HG02623 (cell line): Measurements from ENCODE around the gene RARB.

Source experiments
- ATAC-seq: cut with Tn5 transposase; IDR thresholded peaks from one replicate; pipeline ENCODE4 v1.9.1; 2021; ENCODE audit warnings: moderate library complexity; ENCODE audit not compliant: unreplicated experiment

Gene RARB

DNA sequence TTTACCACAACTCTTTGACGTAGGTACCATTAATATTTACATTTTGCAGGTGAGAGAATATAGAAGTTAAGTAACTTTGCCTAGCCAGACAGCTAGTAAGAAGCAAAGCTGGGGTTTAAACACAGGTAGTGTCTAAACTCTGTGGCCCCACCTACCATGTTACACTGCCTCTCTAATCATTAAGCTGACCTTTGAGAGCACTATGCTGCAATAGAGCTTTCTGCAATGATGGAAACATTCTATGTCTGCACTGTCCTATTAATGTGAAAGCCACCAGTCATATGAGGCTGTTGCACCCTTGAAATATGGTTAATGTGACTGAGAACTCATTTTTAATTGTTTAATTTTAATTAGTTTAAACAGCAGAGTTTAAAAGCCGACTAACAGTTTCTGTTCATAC lies 6.3 kb upstream of the RARB start:
- no peak for ATAC-seq

DNA sequence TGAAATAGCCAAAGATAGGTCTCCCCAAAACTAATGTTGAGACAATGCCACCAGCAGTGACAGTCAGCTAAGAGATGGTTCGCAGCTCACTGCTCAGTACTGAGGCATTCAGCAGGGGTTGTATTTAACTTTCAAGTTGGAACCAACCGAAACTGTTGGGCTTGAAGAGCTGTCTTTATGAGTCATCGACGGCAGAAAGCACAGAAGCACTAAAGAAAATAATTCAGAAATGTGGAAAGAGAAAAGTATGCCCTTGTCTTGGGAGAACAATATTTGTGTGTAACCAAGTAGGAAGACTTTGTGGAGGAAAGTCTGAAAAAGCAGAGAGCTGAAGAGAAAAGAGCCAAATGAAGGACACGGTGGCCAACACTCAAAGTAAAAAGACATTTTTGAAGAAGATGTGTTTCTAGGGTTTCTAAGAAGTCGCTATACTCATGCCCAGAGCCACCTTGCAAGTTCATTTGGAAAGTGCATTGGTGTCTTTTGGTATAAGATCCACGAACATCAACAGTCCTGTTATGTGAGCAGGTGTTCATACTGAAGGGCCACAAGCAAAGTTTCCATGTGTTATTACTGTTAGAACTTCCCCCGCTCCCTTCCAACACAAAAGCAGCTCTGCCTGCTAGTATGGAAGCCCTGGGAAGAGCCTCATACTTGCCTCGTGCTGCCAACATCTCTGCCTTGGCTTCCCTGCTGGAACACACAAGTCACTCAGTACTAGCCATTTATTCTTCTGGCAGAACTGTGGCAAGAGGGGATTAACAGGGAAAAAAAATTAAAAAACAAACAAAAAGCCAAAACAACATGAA lies 4.1 kb upstream of the RARB start:
- no peak for ATAC-seq

DNA sequence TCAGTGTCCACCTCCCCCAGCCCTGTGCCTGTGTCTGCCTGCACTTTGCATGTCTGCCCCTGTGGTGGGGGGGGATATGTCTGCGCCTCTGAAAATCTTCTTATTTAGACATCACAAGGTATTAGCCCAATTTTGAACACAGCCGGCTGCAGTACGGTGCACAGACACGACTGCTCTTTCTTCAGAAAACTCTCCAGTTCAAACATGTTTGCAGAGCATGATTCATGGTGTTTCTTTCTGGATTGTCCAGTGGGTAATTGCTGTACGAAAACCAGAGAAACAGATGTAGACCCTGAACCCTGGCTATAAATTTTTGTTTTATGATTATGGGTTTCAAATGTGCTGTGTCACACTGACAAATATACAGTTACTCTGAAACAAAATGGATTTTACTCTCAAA lies 3.4 kb upstream of the RARB start:
- ATAC-seq, result no peak

GRCh38 chr3:25426408-25426807 lies 1.7 kb upstream of the RARB start:
- ATAC-seq, result no peak

- no peak for ATAC-seq
Measured at GRCh38 chr3:25427155-25427554, 908 bp upstream of the RARB start.

DNA sequence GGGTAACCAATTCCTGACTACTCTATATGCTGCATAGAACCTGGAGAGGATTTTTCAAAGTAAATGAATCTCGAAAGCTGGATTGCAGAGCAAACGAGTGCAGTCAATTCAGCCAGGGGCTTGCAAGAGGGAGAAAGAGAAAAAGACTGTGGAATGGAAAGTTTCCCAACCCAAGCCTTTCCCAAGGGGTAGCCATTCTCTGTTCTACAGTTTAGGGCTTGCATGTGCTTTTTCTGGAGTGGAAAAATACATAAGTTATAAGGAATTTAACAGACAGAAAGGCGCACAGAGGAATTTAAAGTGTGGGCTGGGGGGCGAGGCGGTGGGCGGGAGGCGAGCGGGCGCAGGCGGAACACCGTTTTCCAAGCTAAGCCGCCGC lies 511 bp upstream of the RARB start:
- no peak for ATAC-seq

GRCh38 chr3:25428789-25429335 lies 799 bp downstream of the RARB start:
- no peak for ATAC-seq

DNA sequence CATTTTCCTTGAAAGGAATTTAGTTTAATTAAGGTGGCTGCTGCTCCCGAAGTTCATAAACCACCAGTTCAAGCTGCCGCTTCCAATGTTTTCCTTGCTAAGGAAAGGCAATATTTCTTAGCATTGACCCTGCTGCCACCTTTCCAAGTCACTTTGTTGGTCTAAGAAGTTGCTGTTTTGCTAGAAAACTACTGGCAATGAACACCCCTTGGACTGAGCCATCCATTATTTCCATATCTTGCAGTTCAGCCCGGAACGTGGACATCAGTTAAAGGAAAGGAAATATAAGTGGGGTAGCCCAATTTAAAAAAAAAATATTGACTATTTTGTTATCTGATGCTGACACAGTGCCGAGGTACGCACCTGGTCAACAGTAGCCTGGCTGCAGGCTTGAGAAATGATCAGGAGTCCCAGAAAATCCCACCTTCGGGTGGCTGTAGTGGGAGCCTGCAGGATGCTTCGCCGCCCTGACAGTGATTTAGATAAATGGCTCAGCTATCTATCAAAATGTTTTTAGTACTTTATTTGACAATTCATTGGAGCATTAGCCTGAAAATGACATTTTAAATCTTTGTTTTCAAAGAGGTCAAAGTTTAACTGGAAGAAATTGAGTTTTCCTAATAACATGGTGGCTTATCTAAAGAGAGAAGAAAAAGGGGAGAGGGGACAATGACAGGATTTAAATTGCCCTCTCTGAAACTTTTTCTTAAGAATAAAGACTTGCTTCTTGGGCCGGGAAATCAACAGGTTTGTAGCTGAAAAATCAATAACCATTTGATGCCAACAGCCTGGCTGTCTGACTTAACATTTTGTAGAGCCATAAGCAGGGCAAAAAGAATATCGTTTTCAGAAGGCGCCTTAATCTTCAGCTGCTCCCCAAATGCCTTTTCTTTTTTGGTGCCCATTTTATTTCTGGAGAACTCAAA lies 1.6 kb downstream of the RARB start:
- no peak for ATAC-seq

- no peak for ATAC-seq
Measured at GRCh38 chr3:25430287-25430934, 2.3 kb downstream of the RARB start.

GRCh38 chr3:25430935-25431770 lies 3.1 kb downstream of the RARB start:
- ATAC-seq, result no peak

GRCh38 chr3:25432176-25432720 lies 4.2 kb downstream of the RARB start:
- ATAC-seq, result no peak

GRCh38 chr3:25433106-25433505 lies 5.0 kb downstream of the RARB start:
- no peak for ATAC-seq

DNA sequence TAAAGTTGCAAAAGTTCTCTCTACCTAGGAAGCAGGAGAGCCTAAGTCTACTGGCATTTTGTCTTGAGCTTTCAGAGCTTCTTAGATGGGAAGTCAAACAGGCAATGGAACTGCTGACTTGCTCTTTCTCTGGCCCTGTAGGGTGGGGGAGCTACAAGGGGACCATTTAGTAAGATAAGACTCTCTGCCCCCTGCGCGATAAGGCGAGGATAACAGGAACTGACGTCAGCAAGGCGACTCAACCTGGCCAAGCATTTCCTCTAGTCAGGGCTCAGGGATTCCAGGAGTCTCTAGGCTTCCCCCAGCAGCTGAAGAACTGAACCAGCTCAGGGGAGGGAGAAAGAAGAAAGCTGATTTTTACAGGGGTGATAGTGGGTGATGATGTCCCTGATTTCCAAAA lies 5.8 kb downstream of the RARB start:
- no peak for ATAC-seq

GRCh38 chr3:25437953-25438352 lies 9.9 kb downstream of the RARB start:
- ATAC-seq, result no peak

- ATAC-seq, result no peak
Measured at GRCh38 chr3:25438791-25439555, 10.9 kb downstream of the RARB start.

DNA sequence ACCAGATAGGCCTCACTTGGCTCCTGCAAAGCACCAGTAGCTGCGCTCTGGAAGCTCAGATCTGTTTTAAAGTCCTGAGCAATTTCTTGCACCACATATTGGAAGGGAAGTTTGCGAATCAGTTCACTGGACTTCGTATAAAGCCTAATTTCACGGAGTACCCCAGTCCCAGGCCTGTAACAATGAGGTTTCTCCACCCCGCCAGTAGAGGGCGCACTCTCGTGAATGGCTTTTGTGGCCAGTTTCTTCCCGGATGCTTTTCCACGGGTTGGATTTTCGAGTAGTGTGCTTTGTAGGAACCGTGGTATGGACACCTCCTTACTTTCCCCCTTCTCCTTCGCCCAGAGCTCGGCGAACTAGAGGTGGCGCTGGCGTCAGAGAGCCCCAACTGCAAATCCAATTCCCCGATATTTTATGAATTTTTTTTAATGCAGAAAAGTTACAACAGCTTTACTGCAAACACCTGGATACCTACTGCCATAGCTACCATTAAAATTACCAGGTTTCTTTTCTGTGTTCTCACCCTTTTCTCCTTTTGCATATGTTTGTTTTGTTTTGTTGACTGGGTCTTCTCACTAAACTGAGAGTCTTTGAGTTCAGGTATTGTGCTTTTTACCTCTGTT lies 13.3 kb downstream of the RARB start:
- ATAC-seq, result no peak

DNA sequence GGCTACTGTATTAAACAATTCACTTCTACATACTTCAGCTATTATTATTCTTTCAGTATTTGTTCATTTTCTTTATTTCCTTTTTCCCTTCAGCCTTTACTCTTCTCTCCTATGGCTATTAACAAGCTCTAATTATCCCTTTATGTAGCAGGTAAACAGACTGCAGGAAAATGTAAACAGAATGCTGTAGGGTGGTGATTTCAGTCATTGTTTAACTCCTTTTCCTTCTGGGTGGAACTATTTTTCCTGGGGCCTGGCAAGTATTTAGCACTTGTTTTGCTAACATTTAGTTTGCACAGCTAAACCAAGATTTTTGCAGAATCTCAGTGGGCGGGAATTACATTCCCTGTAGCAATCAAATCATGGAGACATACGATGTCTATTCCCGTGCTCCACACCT lies 14.4 kb downstream of the RARB start:
- ATAC-seq, result no peak

GRCh38 chr3:25444273-25444672 lies 16.2 kb downstream of the RARB start:
- ATAC-seq, result no peak

DNA sequence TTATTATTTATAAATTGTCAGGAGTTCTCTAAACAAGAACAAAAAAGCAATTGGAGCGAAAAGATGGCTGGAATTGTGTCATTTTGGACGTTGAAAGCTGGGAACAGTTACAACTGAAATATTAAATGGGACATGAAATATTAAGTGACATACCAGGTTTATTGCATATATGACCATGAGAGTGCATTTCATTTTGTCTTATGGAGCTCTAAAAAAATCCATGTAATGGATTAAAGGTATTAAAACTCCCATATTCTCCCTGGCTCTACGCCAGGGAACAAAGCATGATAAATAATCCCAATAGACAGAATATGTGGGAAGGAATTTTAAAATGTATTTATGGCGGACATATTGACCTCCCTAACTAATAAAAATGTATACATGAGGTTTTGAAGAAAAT lies 17.7 kb downstream of the RARB start:
- no peak for ATAC-seq
